Cortex of kidney (tissue), 1 donor: ENCODE measurements around the gene TRPM8.
"Not testable (repeated sequence)": the region's sequence is repeated elsewhere in the genome, so short reads cannot be mapped to it uniquely, and the experiment has no call there.

Source experiments
- DNase-seq: peaks from one replicate; lab custom pipeline; 2025; lab: John Stamatoyannopoulos, UW

TRPM8 gene

DNA sequence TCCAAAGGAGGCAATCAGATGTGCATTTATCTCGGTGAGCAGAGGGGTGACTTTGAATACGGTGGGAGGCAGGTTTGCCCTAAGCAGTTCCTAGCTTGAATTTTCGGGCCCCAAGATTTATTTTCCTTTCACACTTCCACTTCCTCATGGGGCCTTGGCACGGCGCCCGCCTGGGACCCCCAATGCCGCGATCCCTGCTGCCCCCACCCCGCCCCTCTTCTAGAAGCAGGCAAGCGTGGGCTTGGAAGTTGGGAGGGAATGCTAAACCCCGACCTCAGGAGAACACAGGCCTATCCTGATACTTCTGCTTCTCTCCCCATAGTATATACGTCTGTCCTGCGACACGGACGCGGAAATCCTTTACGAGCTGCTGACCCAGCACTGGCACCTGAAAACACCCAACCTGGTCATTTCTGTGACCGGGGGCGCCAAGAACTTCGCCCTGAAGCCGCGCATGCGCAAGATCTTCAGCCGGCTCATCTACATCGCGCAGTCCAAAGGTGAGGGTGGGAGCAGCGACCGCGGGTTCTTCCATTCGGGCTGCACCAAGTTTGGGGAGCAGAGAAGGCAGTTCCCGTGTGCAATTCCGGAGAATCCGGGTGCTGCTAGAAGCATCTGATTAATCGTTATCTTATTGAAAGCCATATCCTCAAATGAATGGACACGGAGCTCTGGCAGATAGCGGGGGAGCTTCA, 21.6 kb downstream of the TRPM8 start:
- DNase-seq = no peak

DNA sequence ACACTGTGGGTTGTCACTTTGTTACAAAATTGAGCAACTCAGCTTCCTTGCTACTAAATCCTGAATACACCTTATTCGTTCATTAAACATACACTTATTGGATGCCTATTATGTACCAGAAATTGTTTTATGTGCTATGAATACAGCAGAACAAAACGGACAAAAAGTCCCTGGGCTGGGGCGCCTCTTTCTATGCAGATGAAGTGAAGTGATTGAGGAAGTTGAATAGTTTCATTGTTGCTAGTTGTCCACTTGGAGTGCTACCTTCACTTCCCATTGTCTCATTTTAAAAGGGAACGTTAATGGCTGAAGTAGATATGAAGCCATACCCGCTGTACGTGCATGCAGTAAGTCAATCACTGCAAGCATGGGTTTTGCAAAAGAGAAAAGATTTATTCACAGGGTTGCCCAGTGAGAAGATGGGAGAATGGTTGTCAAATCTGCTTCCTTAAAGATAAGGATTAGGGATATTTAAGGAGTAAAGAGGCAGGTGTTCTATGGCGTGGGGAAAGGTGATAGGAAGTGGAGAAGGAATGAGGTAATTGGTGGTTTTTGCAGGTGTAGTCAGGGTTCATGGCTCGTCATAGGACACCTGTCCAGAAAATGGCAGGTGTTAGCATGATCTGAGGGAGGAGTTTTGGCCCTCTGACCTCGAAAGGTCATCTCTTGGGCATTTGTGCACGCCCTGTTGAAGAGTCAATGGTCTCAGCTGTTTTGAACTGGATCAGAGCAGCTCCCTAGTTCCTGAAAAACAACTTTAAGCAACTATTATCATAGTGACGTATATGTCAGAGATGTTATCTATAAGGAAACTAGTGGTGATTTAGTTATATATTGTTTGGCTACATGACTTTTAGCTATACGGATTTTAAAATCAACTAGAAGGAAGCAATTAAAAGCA, 23.5 kb downstream of the TRPM8 start:
- no peak for DNase-seq

DNA sequence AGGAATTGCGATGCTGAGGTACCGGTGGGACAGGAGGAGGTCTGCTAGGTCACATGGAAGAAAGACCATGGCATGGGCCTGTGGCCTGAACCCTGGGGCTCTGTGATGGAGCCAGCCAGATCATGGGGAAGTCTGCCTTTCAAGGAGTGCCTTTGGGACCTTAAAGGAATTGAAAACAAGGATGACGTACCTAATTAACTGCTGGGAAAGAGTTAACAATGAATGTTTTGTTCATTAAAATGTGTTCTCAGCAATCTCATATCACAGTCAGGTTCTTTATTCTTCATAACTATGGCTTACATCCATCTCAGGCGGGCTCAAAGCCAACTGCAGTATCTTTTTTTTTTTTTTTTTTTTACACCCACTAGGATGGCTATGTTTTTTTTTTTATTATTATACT, 25.6 kb downstream of the TRPM8 start:
- DNase-seq = no peak

DNA sequence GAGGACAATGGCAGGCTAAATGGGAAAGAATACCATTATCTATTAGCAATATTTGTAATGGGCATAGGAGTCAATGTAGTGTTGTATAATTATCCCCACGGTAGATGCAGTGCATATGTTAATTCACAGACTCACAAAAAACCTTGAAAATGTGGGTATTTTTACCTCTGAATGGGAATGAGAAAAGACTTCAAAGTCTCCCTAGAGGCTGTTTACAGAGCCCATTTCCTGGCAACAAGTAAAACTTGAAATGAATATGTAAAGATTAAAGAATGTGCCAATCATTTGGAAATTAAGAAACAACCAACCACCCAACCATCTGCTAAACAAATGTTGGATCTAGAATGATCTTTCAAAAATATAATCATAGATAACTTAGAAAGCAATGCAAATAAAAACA, 27.1 kb downstream of the TRPM8 start:
- DNase-seq = no peak

DNA sequence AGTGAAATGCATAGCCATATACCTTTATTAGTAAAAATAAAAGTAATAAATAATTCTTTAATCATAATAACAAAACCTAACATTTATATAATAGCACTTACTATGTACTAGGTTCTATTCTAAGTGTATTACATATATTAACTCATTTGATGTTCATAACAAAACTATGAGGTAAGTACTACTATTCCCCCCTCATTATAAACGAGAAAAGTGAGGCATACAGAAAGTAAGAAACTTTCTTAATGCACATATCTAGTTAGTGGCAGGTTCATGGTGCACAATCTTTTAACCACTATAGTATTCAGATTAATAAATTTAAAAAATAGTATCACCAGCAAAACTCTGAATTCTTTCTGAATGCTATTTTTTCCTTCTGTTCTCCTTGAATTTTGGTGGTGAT, 27.5 kb downstream of the TRPM8 start:
- no peak for DNase-seq

DNA sequence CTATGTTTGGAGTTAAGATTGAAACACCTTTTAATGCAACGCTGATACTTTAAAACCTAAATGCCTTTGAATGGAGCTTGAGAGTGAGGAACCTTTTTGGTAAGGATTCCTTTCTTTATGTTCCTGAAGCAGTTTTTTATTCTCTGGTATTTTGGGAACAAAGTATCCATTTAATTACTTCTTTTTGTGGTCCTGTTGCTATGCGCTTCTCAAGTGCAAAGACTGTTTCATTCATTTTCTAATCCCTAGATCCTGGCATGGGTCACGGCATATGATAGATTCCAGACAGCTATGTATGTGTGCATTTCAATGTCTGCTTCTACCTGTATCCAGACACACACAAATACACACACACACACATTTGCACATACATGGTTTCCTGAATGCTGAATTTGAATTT, 28.0 kb downstream of the TRPM8 start:
- DNase-seq = no peak

DNA sequence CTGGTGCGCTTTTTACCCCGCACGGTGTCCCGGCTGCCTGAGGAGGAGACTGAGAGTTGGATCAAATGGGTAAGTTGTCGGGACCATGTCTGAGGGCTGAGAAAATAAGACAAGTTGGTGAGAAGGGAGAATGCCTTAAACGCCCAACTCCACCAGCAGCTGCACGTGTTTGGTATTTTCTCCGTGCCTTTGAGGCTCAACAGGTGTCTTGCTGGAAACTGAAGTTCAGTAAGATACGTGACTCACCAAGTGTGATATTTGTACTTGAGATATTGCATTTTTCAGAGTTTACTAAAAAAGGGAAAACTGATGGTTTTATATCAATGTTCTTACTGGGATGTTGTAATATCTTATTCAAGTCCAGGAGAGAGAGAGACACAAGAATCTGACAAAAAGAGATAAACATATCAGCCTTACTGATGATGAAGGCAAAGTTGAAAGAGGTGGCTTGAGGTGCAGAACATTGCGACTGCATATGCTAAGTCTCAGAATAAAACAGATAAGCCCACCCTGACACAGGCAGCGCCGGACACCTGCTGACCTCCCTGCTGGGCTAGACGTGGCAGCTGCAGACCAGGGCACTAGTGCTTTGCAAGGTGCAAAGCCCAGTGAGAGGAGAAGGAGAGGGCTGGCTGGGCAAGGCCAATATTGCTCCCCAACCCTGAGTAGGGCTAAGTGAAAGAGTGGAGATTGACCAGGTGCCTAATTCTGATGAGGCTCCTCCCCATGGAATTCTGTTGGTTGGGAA, 33.1 kb downstream of the TRPM8 start:
- DNase-seq = no peak

DNA sequence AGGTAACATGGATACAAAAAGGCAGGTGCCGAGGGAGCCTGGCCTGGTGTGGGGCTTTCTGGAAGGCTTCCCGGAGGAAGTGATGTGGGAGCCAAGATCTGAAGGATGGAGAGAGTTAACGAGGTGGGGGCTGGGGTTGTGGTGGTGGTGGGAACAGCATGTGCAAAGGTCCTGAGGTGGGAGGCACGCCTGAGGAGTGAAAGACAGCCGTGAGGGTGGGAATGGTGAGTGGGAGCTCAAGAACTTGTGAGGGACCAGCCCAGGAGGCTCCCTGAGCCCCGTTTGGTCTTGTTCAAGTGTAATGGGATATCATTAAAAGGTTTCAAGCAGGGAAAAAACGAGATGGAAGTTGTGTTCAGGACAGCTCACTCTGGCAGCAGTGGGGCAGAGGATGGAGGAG, 35.2 kb downstream of the TRPM8 start:
- DNase-seq = no peak

DNA sequence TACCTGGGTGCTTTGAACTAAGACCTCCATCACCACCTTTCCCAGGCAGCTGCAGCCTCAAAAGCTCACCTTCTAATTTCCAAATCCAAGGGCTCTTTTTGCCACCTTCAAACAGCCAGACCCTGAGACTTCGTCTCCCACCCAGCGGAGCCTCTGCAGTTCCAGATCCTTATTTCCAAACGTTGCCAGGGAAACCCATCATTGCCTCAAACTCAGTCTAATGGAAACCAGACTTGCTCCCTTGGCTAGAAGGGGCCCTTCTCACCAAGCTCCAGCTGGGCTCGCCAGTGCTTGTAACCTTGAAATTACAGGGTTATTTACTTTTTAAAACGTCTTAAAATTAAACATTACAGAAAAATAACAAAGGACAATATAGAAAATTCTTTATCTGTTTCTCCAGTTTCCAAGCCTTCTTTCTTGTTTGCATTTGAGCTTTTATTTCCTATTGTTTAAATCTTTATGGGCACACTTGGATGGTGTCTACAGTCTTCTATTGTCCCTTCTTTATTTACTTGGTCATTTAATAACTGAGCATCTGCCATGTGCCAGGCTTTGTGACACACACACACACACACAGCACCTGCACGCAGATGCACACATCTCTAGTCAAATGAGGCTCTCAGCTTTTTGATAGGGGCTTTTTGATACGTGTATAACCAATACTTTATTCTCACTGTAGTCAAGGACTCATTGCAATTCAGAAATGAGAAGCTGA, 36.1 kb downstream of the TRPM8 start:
- DNase-seq = no peak

DNA sequence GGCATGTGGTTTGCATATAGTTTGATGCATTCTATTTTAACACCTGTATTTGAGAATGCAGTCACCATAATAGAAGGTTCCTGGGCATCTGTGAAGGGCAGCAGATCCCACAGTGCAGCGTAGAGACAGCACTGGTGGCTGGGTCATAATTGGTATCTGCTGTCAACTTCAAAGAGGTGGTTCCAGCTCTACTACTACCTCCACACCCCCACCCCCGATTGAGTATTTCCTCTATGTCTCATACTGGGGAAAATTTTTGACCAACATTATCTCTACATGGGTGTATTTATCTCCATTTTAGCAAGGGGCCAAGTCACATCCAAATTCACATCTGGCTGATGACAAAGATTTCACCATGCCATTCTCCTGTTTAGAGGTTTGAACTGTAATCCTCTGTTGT, 43.0 kb downstream of the TRPM8 start:
- no peak for DNase-seq

DNA sequence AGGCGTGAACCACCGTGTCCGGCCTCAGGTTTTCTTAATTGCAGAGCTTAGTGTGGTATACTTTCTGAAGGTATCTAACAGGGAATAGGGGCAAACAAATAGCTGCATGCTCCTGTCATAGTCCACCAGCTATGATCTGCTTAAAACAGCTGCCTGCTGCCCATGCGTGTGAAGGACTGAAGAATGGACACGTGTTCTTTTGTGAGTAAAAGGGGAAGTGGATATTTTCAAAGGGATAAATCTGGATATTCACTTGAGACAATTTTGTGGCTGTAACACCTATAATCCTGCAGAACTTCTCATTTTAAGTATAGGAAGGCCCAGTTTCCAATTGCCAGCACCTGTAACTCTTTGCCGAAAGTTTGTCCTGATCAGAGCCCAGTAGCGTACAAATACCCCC, 44.7 kb downstream of the TRPM8 start:
- DNase-seq = no peak

DNA sequence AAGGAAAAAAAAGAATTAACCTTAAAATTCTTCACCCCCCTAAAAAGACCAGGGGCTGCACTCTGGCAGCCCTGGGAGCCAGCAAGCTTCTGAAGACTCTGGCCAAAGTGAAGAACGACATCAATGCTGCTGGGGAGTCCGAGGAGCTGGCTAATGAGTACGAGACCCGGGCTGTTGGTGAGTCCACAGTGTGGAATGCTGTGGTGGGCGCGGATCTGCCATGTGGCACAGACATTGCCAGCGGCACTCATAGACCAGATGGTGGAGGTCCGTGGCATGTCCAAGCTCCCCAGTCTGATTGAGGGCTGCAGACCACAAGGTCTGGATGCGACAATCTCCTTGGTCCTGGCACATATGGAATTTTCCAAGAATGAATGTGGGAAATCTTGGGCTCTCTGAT, 47.4 kb downstream of the TRPM8 start:
- no peak for DNase-seq

DNA sequence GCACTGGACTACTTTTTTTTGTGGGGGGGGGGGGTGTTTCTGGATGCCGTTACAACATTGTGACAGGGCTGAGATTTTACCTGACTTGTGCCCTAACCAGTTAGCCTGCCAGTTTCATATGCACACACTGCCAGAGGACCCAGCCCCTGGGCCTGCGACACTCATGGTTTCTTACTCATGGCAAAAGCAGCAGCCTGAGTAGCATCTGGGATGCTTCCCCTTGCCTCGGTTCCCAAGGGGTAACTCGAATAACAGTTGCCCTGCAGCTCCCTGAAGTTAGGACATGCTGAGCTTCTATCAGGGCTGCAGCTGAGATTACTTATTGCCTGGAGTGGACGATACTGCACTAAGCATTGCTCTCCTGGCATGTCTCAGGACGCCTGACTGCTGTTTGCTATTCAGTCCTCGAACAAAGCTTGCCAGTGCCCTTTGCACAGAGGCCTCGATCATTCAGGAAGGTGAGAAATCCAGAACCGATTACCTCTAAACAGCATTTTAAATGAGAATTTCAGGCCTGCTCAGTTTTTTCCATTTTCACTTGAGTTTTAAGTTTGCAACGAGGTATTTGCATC, 47.9 kb downstream of the TRPM8 start:
- DNase-seq = no peak

DNA sequence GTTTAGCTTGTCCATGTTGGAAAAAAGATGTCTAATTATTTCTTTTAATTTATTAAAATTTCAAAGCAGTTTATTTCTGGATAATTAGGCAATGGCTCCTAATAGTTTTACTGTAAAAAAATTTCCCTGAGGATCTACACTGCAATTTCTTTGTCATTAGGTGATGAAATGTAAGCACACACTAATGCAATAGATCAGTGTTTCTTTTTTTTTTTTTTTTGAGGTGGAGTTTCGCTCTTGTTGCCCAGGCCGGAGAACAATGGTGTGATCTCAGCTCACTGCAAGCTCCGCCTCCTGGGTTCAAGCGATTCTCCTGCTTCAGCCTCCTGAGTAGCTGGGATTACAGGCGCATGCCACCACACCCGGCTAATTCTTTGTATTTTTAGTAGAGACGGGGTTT, 48.5 kb downstream of the TRPM8 start:
- DNase-seq = not testable (repeated sequence)

DNA sequence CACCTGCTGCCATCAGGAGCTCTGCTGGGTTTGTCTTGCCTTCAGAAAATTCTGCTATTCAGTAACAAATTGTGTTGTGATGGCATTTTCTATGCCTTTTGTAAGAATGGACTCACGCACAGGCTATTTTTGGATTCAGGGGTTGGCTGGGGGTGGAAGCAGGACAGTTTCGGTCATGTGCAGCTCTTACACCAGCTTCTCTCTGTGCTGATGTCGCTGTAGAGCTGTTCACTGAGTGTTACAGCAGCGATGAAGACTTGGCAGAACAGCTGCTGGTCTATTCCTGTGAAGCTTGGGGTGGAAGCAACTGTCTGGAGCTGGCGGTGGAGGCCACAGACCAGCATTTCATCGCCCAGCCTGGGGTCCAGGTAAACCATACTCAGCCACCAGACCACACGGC, 49.2 kb downstream of the TRPM8 start:
- no peak for DNase-seq

DNA sequence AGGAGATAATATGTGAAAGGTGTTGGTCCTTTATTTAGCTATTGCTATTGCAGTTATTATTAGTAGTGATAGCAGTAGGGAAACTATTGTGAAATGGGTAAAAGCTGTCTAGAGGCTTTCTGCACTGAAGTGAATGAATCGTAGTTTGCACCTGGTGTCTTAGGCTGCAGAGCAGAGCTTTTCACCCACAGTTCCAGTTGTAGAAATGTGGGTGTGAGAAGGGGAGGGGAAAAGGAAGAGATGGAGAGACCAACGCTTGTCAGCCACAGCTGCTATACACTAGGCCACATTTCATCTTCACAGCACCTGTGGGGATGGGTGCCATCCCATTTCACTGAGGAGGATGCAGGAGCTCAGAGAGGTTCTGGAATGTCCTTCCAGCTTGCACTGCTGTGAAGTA, 50.0 kb downstream of the TRPM8 start:
- no peak for DNase-seq

DNA sequence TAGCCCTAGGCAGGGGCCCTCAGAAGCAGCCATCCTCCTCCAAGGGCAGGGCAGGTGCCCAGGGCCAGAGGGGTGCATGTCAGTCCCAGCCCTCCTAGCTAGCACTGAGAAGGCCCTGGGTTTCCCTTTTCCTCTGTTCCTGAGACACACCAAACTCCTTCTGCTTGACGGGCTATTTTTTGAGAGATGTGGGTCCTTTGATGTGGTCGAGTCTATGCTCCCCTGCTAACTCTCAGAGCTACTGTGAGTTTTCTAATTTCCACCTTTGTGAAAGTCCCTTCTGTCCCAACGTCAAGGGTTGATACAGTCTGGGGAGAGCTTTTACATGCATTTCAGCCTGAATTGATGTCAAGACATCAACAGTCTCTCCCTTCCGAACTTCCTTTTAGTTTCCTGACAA, 51.4 kb downstream of the TRPM8 start:
- DNase-seq = no peak

DNA sequence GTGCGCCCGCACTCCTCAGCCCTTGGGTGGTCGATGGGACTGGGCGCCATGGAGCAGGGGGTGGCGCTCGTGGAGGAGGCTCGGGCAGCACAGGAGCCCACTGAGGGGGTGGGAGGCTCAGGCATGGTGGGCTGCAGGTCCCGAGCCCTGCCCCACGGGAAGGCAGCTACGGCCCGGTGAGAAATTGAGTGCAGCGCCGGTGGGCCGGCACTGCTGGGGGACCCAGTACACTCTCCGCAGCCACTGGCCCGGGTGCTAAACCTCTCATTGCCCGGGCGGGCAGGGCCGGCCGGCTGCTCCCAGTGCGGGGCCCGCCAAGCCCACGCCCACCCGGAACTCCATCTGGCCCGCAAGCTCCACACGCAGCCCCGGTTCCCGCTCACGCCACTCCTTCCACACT, 55.3 kb downstream of the TRPM8 start:
- not testable (repeated sequence) for DNase-seq

DNA sequence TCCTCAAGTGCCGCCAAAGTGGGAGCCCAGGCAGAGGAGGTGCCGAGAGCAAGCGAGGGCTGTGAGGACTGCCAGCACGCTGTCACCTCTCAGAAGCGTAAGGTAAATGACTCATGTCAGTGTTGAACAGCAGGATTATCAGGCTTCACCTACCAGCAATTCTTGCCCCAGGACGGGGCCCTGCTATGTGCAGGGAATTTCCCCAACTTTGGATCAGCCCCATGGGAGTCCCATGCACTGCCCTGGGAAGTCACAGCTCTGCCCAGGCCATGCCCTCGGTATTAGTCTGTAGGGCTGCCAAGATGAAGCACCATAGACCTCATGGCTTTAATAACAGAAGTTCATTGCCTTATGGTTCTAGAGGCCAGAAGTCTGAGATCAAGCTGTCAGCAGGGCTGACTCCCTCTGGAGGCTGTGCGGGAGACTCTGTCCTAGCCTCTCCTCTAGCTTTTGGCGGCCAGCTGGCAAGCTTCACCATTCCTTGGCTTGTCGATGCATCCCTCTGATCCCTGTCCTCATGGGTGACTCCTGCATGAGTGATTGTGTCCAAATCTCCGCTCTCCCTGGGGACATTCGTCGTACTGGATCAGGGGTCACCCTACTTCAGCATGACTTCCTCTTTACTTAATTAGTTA, 55.9 kb downstream of the TRPM8 start:
- no peak for DNase-seq

DNA sequence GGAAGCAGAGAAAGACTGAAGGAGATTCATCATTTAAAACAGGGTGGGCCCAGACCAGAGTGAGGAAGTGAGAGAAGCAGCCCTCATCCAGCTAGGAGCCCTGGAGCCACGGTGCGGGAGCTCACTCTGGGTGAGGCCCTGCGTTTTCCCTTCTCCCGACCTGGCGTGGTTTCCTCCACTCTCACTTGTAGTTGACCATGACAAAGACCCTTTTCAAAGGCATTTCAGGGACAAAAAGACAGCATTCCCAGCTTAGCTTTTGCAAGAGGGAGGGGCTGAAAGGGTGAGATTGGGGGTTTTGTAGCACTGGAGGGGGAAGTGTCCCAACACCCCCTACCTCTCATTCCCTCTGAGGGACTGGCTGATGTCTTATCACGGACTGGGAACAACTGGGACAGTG, 56.6 kb downstream of the TRPM8 start:
- DNase-seq = no peak

DNA sequence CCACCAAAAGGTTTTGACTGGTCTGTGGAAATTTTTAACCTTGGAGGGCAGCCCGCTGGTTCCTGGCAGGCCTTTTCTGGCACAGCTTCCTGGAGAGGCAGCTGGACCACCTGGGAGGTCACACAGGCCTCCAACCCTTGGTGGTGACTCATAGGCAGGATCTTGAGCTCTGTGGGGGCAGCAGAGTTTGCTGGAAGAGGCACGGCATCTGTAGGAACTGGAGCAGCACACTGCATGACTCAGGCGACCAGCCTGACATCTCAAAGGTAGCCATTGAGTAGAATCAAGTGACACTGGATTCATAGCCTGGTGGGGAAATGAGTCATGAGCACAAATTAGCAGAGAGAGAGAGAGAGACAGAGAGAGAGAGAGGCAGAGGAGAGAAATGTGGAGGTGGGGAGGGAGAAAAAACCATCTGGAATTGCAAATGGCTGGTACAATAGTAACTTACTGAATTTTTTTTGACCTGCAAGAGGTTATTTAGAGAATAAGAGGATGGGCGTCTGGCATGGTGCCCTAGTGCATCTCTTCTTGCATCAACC, 57.4 kb downstream of the TRPM8 start:
- DNase-seq = no peak
